HEK293T (cell line): ENCODE measurements around the gene MRPS6.

ENCODE experiments used
- BHLHE40 ChIP-seq: fragments of 450-650 bp; IDR thresholded peaks from 2 replicates; pipeline ENCODE4 v1.6.1; 2016; ENCODE audit warnings: mild to moderate bottlenecking, moderate library complexity, borderline replicate concordance
- ELF4 ChIP-seq: fragments of 450-650 bp; IDR thresholded peaks from 2 replicates; pipeline ENCODE4 v1.6.1; 2017; ENCODE audit warnings: antibody characterized with exemption
- FOXK2 ChIP-seq: fragments of 450-650 bp; IDR thresholded peaks from 2 replicates; pipeline ENCODE4 v1.6.1; 2016; ENCODE audit warnings: mild to moderate bottlenecking
- HDGF ChIP-seq: fragments of 450-650 bp; IDR thresholded peaks from 2 replicates; pipeline ENCODE4 v1.6.1; 2017; ENCODE audit warnings: antibody characterized with exemption, borderline replicate concordance
- L3MBTL2 ChIP-seq: fragments of 450-650 bp; conservative IDR thresholded peaks from 2 replicates; pipeline ENCODE4 v1.6.1; 2016; ENCODE audit warnings: mild to moderate bottlenecking
- LEF1 ChIP-seq: fragments of 450-650 bp; IDR thresholded peaks from 2 replicates; pipeline ENCODE4 v1.6.1; 2017; ENCODE audit warnings: mild to moderate bottlenecking, borderline replicate concordance
- PKNOX1 ChIP-seq: fragments of 450-650 bp; IDR thresholded peaks from 2 replicates; pipeline ENCODE4 v1.6.1; 2016
- SP1 ChIP-seq: fragments of 450-650 bp; IDR thresholded peaks from 2 replicates; pipeline ENCODE4 v1.6.1; 2017
- SUZ12 ChIP-seq: fragments of 450-650 bp; IDR thresholded peaks from 2 replicates; pipeline ENCODE4 v1.6.1; 2016; ENCODE audit warnings: mild to moderate bottlenecking
- TARDBP ChIP-seq: fragments of 450-650 bp; IDR thresholded peaks from 2 replicates; pipeline ENCODE4 v1.6.1; 2016
- ZNF384 ChIP-seq: fragments of 450-650 bp; IDR thresholded peaks from 2 replicates; pipeline ENCODE4 v1.6.1; 2016

- TF ChIP-seq SP1, result no peak
- TF ChIP-seq ELF4, result no peak
- TF ChIP-seq ZNF384, result no peak
- TF ChIP-seq HDGF, result no peak
- no peak for TF ChIP-seq SUZ12
- no peak for TF ChIP-seq BHLHE40
- no peak for TF ChIP-seq FOXK2
- no peak for TF ChIP-seq L3MBTL2
- TF ChIP-seq TARDBP, result no peak
- TF ChIP-seq PKNOX1, result no peak
- no peak for TF ChIP-seq LEF1
Measured at GRCh38 chr21:34037009-34037795, 36.2 kb upstream of the MRPS6 start.
